ENCODE results near the gene WDR38. TPM values are rescaled to one million over a fixed set of nuclear protein-coding genes. Genes with fewer than 3 reads are reported as not detected.

Gene WDR38
- total RNA-seq, 1 experiment from 2014 or later, result not detected

DNA sequence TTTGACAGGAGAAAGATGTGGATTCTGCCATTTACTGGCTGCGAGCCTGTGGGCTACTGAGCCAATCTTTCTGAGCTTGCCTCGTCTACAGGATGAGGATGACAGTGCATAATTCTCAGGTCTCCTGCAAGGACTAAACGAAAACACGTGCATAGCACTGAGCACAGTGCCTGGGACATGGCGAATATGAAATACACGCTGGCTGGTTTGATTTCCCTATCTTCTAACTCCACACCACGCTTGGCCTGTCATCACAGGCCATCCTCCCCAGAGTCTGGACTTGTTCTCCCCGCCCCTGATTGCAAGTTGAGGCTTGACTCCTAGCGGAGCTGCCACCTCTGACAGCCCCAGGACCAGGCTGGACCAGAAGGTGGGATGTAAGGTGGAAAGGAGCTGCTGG lies 46.6 kb downstream of the WDR38 start:
- no peak overlapping the region for H2AFZ ChIP-seq (ENCODE audit: low read length)
- H3K4me1 ChIP-seq (ENCODE audit: low read length), result no peaks in the 10 kb centered on the region
- H4K20me1 ChIP-seq (ENCODE audit: insufficient read depth, low read depth, low read length), result no peaks in the 10 kb centered on the region
- no peaks in the 10 kb centered on the region for H3K9me3 ChIP-seq (ENCODE audit: low read length)
- no peak for DNase-seq
- H3K4me2 ChIP-seq (ENCODE audit: low read depth, low read length, poor library complexity, severe bottlenecking), result no peak overlapping the region
- no peak overlapping the region for H3K4me3 ChIP-seq (ENCODE audit: low read length)
- 0 out of 2 replicates have a peak, but pooled peaks cover 1% of the 10 kb centered on the region for H3K79me2 ChIP-seq (ENCODE audit: low read length)
- H3K9me2 ChIP-seq (replicated peaks; ENCODE audit: insufficient read depth, low read length), result no peaks in the 10 kb centered on the region
- no peak overlapping the region for H3K9ac ChIP-seq (ENCODE audit: low read length)
- H3K27ac ChIP-seq (ENCODE audit: low read length), result no peak overlapping the region
- H3K36me3 ChIP-seq (ENCODE audit: insufficient read depth, low read length), result peaks cover 6% of the 10 kb centered on the region; the same call in 1 of the 2 replicates
- H3K27me3 ChIP-seq (ENCODE audit: low read length), result no peaks in the 10 kb centered on the region

DNA sequence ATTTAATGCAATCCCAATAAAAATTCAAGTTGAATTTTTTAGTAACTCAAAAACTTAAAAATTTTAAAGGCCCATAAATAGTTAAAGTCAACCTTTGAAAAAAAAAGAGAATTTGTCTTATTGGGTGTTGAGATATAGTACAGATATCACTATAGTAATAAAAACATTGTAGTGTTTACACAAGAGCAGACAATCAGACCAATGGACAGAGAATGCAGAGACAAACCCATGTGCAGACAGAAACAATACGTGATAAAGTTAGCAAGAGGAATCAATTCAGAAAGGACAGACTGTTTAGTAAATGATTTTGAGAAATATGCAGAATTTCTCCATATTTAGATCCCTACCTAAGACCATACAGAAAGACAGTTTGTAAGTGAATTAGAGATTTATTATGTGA lies 53.7 kb downstream of the WDR38 start:
- H3K4me1 ChIP-seq (ENCODE audit: low read length), result no peaks in the 10 kb centered on the region
- H2AFZ ChIP-seq (ENCODE audit: low read length), result no peak overlapping the region
- H3K4me2 ChIP-seq (ENCODE audit: low read depth, low read length, poor library complexity, severe bottlenecking), result no peak overlapping the region
- no peak overlapping the region for H3K27ac ChIP-seq (ENCODE audit: low read length)
- no peaks in the 10 kb centered on the region for H3K79me2 ChIP-seq (ENCODE audit: low read length)
- H3K9me3 ChIP-seq (ENCODE audit: low read length), result no peaks in the 10 kb centered on the region
- no peak overlapping the region for H3K4me3 ChIP-seq (ENCODE audit: low read length)
- no peaks in the 10 kb centered on the region; the same call in 1 of the 2 replicates for H3K36me3 ChIP-seq (ENCODE audit: insufficient read depth, low read length)
- H4K20me1 ChIP-seq (ENCODE audit: insufficient read depth, low read depth, low read length), result no peaks in the 10 kb centered on the region
- DNase-seq, result no peak
- no peaks in the 10 kb centered on the region for H3K9me2 ChIP-seq (replicated peaks; ENCODE audit: insufficient read depth, low read length)
- H3K27me3 ChIP-seq (ENCODE audit: low read length), result no peaks in the 10 kb centered on the region
- H3K9ac ChIP-seq (ENCODE audit: low read length), result no peak overlapping the region

Small RNAs within 50 kb of the gene (small RNA-seq; reads per million reads assigned to genes)
- gene RNU4-82P, result not detected

Other genes with a start within 250 kb of the WDR38 start
- gene NR6A1, start 82.1 kb upstream of the WDR38 start, total RNA-seq (2014; rRNA removed; shearing (Covaris generic); ENCODE audit: low replicate concordance), result 3.1 and 3.2 TPM in 2 replicates
- gene OLFML2A, start 76.3 kb upstream of the WDR38 start, total RNA-seq (2014; rRNA removed; shearing (Covaris generic); ENCODE audit: low replicate concordance), result not detected in 2 replicates
- gene RPL35, start 8.5 kb downstream of the WDR38 start, total RNA-seq (2014; rRNA removed; shearing (Covaris generic); ENCODE audit: low replicate concordance), result 3,451 and 4,363 TPM in 2 replicates
- 56.8 and 124 TPM in 2 replicates for gene ARPC5L, start 8.7 kb downstream of the WDR38 start, total RNA-seq (2014; rRNA removed; shearing (Covaris generic); ENCODE audit: low replicate concordance)
- 14.2 and 23.3 TPM in 2 replicates for gene GOLGA1, start 87.6 kb downstream of the WDR38 start, total RNA-seq (2014; rRNA removed; shearing (Covaris generic); ENCODE audit: low replicate concordance)